Body of pancreas (tissue), 4 donors: ENCODE measurements around the gene MCTP1.

Source experiments
- POLR2A ChIP-seq, 3 donors: fragments of 450-650 bp; IDR thresholded peaks; one replicate each; pipeline ENCODE4 v1.6.1; 2016; ENCODE audit warnings: antibody characterized with exemption in 3 of 3, mild to moderate bottlenecking in 2 of 3
- TF ChIP-seq, protein P1 (sequence below), 7 experiments: fragments of 450-650 bp in 4 of 7; fragments of 200-600 bp in 3 of 7; sonication (generic) in 3 of 7; IDR thresholded peaks; one replicate each; pipeline ENCODE4 v1.5.1; 2016 to 2019; ENCODE audit warnings: antibody characterized with exemption in 7 of 7

DNA sequence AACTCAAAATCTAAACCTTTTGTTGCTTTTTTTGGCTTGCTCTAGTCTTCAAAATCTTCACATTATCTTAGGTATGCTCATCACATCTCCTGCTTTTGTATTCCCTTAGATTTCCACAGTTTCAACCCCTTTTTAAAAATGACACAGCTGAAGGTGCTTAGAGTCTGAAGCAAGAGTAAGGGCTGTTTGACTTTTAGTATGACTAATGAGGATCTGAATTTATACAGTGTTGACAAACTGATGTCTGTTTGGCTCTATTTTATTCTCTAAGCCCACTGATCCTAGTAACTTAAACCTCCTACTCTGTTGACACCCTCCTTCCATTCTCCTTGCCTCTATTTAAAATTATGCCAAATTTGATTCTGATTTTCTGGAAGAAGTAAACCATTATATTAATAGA lies 200.1 kb downstream of the MCTP1 start:
- TF ChIP-seq, protein P1, sequence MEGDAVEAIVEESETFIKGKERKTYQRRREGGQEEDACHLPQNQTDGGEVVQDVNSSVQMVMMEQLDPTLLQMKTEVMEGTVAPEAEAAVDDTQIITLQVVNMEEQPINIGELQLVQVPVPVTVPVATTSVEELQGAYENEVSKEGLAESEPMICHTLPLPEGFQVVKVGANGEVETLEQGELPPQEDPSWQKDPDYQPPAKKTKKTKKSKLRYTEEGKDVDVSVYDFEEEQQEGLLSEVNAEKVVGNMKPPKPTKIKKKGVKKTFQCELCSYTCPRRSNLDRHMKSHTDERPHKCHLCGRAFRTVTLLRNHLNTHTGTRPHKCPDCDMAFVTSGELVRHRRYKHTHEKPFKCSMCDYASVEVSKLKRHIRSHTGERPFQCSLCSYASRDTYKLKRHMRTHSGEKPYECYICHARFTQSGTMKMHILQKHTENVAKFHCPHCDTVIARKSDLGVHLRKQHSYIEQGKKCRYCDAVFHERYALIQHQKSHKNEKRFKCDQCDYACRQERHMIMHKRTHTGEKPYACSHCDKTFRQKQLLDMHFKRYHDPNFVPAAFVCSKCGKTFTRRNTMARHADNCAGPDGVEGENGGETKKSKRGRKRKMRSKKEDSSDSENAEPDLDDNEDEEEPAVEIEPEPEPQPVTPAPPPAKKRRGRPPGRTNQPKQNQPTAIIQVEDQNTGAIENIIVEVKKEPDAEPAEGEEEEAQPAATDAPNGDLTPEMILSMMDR (IDR thresholded peaks at IDR 0.05), result no peak
- no peak for TF ChIP-seq POLR2A (IDR thresholded peaks at IDR 0.05)
